ENCODE data around the gene CDKAL1.
"Not testable (repeated sequence)": the region's sequence is repeated elsewhere in the genome, so short reads cannot be mapped to it uniquely, and the experiment has no call there.

The CDKAL1 gene

GRCh38 chr6:21161707-21162106, 627.5 kb downstream of the CDKAL1 start:
- DNase-seq, result no peak

- no peak for DNase-seq
Observed at GRCh38 chr6:21163110-21163837, 629.0 kb downstream of the CDKAL1 start.

DNA sequence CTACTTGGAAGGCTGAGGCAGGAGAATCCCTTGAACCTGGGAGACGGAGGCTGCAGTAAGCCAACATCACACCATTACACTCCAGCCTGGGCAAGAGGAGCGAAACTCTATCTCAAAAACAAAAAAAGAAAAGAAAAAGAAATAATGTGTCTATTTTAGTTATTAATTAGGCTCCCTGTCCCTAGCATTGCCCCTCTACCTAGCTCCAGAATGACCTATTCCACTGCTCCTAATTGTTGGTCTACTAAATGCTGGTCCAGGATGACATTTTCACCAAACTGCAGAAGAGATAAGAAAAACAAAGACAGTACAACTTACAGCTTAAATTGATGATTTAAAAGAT, 629.6 kb downstream of the CDKAL1 start:
- no peak for DNase-seq

- no peak for DNase-seq
Observed at GRCh38 chr6:21164768-21165326, 630.6 kb downstream of the CDKAL1 start.

- DNase-seq, result no peak
Observed at GRCh38 chr6:21166754-21167153, 632.5 kb downstream of the CDKAL1 start.

GRCh38 chr6:21167790-21168189, 633.5 kb downstream of the CDKAL1 start:
- no peak for DNase-seq

- DNase-seq, result no peak
Observed at GRCh38 chr6:21171801-21172200, 637.5 kb downstream of the CDKAL1 start.

DNA sequence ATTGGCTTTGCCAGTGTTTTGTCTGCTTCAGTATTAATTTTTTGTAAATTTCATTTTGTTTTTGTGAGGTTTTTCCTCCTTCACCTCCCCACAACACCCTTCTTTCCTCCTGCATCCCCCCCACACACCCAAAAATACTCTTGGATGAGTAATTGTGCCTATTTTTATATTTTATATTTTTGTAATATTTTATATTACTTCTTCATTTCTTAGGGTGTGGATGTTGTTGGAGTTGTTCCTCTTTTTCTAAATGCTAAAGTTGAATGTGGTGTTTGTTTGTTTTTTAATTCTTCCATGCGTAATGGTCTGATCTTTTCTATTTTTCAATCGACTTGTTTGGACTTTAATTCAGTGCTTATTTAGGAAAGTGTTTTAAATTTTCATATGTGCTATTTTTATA, 638.8 kb downstream of the CDKAL1 start:
- DNase-seq, result no peak

DNA sequence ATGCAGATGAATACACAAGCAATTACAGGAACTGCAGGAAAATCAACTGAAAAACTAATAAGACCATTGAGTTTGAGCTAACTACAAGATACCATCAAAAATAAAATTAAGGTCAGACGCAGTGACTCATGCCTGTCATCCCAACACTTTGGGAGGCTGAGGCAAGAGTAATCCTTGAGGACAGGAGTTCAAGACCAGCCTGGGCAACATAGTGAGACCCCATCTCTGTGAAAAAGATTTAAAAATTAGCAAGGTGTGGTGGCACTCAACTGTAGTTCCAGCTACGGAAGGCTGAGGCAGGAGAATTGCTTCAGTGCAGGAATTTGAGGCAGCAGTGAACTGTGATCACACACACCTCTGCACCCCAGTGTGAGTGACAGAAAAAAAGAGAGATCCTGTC, 639.4 kb downstream of the CDKAL1 start:
- DNase-seq, result no peak

DNA sequence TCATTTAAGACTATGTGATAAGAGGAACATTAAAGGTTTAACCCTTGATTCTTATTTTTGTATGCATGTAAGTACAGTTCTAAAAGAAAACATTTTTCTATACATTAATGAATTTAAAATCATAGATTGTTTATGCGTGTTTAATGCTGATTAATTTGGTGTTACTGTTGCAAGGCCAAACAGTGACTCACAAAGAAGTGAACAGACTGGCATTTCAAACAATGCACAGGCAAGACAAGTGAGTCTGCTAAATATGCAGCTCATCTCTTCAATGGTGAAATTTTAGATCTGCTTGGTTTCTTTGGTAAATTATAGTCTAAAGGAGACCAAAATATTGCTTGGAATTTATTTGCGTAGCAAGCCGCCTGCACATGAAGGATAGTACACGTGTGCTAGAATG, 641.9 kb downstream of the CDKAL1 start:
- DNase-seq, result no peak

DNA sequence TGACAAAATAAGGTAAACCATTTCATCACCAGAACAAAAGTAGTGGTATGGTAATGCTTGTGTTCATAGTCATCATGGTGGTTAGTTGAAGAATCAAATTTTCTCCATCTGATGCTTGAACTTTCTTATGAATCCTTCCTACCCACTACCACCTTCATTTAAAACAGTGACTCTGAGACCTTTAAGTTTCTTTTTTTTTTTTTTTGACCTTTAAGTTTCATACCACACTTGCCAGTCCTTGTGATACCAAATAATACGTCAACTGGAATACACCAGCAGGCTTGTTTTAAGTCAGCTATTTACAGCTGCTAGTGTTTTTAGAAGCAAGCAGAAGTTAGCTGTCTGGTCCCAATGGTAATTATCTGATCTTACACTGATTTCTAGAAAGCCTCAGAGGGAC, 645.9 kb downstream of the CDKAL1 start:
- no peak for DNase-seq

GRCh38 chr6:21180800-21181337, 646.6 kb downstream of the CDKAL1 start:
- no peak for DNase-seq

- no peak for DNase-seq
Observed at GRCh38 chr6:21181866-21182265, 647.6 kb downstream of the CDKAL1 start.

GRCh38 chr6:21182589-21182988, 648.3 kb downstream of the CDKAL1 start:
- DNase-seq, result no peak

- DNase-seq, result no peak
Observed at GRCh38 chr6:21185861-21186478, 651.7 kb downstream of the CDKAL1 start.

DNA sequence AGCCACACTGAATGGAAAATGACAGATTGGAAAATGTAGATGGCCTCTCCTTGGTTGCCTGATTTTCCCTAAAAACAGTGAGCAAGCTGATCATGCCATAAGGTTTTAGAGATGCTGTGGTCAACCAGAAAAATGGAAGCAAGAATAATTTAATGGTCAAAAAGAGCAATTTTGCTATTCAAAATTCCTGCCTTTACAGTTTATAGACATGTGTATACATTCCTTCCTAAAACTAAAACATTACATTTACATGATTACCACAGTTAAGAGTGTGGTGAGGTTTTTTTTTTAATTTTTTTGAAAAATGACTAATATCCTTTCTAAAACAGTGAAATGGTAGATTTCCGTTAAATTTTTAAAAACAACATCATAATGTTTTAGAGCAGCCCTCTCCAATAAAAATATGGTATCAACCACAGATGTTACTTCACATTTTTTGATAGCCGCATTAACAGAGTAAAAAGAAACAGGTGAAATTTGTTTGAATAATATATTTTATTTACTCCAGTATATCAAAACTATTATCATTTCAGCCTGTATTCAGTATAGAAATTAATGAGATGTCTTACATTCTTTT, 652.3 kb downstream of the CDKAL1 start:
- DNase-seq, result no peak

DNA sequence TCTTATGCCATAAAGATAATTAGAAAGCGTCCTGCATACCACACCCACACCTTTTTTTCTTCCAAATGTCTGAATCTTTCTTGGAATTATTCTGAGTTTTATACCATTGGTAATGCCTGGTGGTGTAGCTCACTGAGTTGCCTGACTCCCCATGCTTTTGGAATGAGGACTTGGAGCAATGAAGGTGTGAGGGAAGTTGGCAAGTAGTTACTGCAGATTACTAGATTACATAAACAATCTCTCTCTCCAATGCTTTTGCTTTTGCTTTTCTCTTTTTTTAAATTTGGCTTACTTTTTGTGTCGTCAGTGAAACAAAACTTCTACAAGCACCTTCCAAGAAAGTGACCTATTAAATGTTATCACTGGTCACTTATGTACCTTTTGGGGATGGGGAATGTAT, 653.2 kb downstream of the CDKAL1 start:
- DNase-seq, result no peak

DNA sequence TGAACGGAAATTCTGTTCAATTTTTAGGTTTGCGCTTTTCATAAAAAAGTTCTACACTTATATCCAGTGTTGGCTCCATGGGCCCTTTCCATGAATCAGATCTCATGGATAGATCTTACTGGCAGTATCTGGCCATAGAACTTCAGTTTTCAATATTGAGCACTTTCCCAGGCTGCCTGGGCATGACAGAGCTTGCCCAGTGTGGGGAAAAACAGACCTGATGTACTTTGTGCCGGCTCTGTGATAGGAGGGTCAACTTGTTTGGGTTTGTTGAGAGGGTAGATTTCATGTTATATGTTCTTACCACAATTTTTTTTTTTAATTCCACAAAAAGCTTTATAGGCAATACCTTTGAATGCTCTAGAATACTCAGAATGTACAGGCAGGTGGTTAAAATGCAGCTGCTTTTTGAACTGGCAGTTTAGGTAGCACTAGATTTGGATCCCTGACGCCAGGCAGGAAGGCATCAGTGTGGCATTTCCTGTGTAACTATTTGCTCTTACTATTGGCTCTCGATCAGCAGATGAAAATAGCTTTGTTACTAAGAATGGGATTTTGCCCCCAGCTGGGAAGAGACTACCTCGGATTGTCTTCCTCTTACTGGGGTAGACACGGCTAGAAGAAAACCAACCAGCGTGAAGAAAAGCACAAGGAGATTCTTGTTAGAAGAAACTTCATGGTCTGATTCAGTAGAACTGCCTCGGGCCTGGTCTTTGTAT, 654.4 kb downstream of the CDKAL1 start:
- DNase-seq, result no peak

- DNase-seq, result no peak
Observed at GRCh38 chr6:21189759-21190158, 655.5 kb downstream of the CDKAL1 start.

- DNase-seq, result no peak
Observed at GRCh38 chr6:21190701-21191100, 656.4 kb downstream of the CDKAL1 start.

- no peak for DNase-seq
Observed at GRCh38 chr6:21193790-21194475, 659.7 kb downstream of the CDKAL1 start.

DNA sequence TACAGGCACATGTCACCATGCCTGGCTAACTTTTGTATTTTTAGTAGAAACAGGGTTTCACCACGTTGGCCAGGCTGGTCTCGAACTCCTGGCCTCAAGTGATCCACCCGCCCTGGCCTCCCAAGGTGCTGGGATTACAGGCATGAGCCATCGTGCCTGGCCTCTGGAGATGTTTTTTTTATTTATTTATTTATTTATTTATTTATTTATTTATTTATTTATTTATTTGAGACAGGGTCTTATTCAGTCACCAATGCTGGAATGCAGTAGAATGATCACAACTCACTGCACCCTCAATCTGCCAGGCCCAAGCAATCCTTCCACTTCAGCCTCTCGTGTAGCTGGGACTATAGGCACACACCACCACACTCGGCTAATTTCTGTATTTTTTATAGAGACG, 661.0 kb downstream of the CDKAL1 start:
- DNase-seq, result not testable (repeated sequence)

Data from activated CD4-positive, alpha-beta T cell treated with anti-CD3 and anti-CD28 coated beads for 48 hours (primary cell).